ENCODE data around the gene ITGA7. TPM values are rescaled to one million over a fixed set of nuclear protein-coding genes. Genes with fewer than 3 reads are reported as not detected.

Gene ITGA7
- total RNA-seq, 1 donor from 2014 or later = 0.79 TPM

GRCh38 chr12:55697686-55698085, 10.0 kb downstream of the ITGA7 start:
- no peak overlapping the region for H3K4me3 ChIP-seq (ENCODE audit: low read depth, low read length)
- no peaks in the 10 kb centered on the region for H3K27me3 ChIP-seq (ENCODE audit: control insufficient read depth, insufficient read depth, low read length)
- DNase-seq (ENCODE audit: low read depth) = no peak
- no peak for FAIRE-seq
- H3K36me3 ChIP-seq (ENCODE audit: control insufficient read depth, insufficient read depth, low read length) = no peaks in the 10 kb centered on the region
- no peak for TF ChIP-seq CTCF (IDR thresholded peaks at IDR 0.05; ENCODE audit: insufficient read depth, low read length, severe bottlenecking)

- no peaks in the 10 kb centered on the region for H3K27me3 ChIP-seq (ENCODE audit: control insufficient read depth, insufficient read depth, low read length)
- DNase-seq (ENCODE audit: low read depth) (no peak), FAIRE-seq (no peak)
- H3K4me3 ChIP-seq (ENCODE audit: low read depth, low read length) = no peak overlapping the region
- no peak for TF ChIP-seq CTCF (IDR thresholded peaks at IDR 0.05; ENCODE audit: insufficient read depth, low read length, severe bottlenecking)
- H3K36me3 ChIP-seq (ENCODE audit: control insufficient read depth, insufficient read depth, low read length) = no peaks in the 10 kb centered on the region
Measured at GRCh38 chr12:55696796-55697462, 10.8 kb downstream of the ITGA7 start.

GRCh38 chr12:55696141-55696540, 11.6 kb downstream of the ITGA7 start:
- no peak overlapping the region for H3K4me3 ChIP-seq (ENCODE audit: low read depth, low read length)
- H3K27me3 ChIP-seq (ENCODE audit: control insufficient read depth, insufficient read depth, low read length) = no peaks in the 10 kb centered on the region
- DNase-seq (ENCODE audit: low read depth) = no peak
- no peak for FAIRE-seq
- no peaks in the 10 kb centered on the region for H3K36me3 ChIP-seq (ENCODE audit: control insufficient read depth, insufficient read depth, low read length)
- TF ChIP-seq CTCF (IDR thresholded peaks at IDR 0.05; ENCODE audit: insufficient read depth, low read length, severe bottlenecking) = no peak

- Histone ChIP-seq H3K4me3 (ENCODE audit: low read depth, low read length) (no peak overlapping the region), H3K36me3 (ENCODE audit: control insufficient read depth, insufficient read depth, low read length) (no peaks in the 10 kb centered on the region), H3K27me3 (ENCODE audit: control insufficient read depth, insufficient read depth, low read length) (no peaks in the 10 kb centered on the region)
- TF ChIP-seq CTCF (IDR thresholded peaks at IDR 0.05; ENCODE audit: insufficient read depth, low read length, severe bottlenecking) = no peak
- FAIRE-seq = no peak
- DNase-seq (ENCODE audit: low read depth) = no peak
Measured at GRCh38 chr12:55695349-55695748, 12.4 kb downstream of the ITGA7 start.

GRCh38 chr12:55694651-55695050, 13.1 kb downstream of the ITGA7 start:
- Histone ChIP-seq H3K36me3 (ENCODE audit: control insufficient read depth, insufficient read depth, low read length) (no peaks in the 10 kb centered on the region), H3K27me3 (ENCODE audit: control insufficient read depth, insufficient read depth, low read length) (no peaks in the 10 kb centered on the region), H3K4me3 (ENCODE audit: low read depth, low read length) (no peak overlapping the region)
- DNase-seq (ENCODE audit: low read depth) (no peak), FAIRE-seq (no peak)
- no peak for TF ChIP-seq CTCF (IDR thresholded peaks at IDR 0.05; ENCODE audit: insufficient read depth, low read length, severe bottlenecking)

GRCh38 chr12:55694188-55694515, 13.6 kb downstream of the ITGA7 start:
- no peak for DNase-seq (ENCODE audit: low read depth)
- Histone ChIP-seq H3K36me3 (ENCODE audit: control insufficient read depth, insufficient read depth, low read length) (no peaks in the 10 kb centered on the region), H3K4me3 (ENCODE audit: low read depth, low read length) (no peak overlapping the region), H3K27me3 (ENCODE audit: control insufficient read depth, insufficient read depth, low read length) (no peaks in the 10 kb centered on the region)
- no peak for TF ChIP-seq CTCF (IDR thresholded peaks at IDR 0.05; ENCODE audit: insufficient read depth, low read length, severe bottlenecking)
- FAIRE-seq = no peak
